Islet of Langerhans (tissue), 1 donor: ENCODE data around the gene TMEM9B.
"Not testable (repeated sequence)": the region's sequence is repeated elsewhere in the genome, so short reads cannot be mapped to it uniquely, and the experiment has no call there.

ENCODE experiments used
- FAIRE-seq: peaks from one replicate; lab custom pipeline; 2011; peaks lifted over from hg19 to GRCh38; lab: Jason Lieb, UNC

TMEM9B gene

DNA sequence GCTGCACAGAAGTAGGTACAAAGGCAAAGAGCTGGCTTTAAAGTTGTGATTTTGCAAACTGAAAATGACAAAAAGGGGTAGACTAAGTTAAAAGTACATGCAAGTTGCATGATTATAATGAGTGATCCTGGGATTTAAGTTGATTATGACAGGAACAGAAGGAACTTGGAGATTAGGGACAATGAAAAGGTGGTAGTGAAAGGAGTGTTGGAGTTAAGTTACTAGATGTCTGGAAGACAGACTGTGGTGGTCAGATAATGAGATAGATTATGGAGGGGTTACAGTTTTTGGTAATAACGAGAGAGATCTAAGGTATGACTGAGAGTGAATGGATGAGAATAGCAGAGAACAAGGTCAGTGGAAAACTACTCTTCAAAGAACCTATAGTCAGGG, 7.7 kb upstream of the TMEM9B start:
- no peak for FAIRE-seq

- FAIRE-seq = no peak
These were observed 7.1 kb upstream of the TMEM9B start for GRCh38 chr11:8971196-8971923.

DNA sequence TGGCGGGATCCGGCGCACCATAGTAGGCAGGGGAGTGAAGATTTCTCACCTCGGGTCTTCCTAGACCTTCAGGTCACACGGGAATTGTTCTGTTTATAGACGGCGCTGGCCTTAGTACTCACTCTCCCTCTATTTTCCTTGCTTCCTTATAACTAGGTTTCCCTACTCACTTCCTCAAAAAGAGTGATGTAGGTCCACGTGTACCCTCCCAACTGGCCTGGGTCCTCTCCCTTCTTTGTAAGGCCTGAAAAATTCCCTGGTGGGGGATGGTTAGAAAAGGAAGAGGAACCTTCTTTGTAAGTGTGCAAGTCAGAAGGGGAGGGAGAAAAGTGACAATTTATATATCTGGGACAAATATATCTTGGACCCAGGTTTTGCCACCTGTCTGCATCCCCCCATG, 2.9 kb upstream of the TMEM9B start:
- FAIRE-seq = no peak

GRCh38 chr11:8963569-8964323, 496 bp downstream of the TMEM9B start:
- FAIRE-seq = no peak

DNA sequence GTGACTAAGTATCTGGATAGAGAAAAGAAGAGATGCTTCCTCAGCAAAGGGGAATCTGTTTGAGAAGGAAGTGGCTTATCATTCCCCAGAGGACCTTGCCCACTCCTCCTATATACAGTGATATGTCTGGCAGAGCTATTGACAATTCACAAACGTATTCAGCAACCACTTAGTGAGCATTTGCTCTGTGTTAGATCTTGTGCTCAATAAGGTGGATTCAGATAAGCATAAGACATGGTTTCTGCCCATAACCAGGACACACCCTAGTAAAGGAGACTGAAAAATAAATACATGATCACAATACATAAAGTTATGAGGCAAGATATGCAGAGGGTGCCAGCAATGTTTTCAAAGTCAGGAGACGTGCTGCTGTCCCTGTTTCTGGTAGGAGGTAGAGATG, 1.4 kb downstream of the TMEM9B start:
- FAIRE-seq = no peak

DNA sequence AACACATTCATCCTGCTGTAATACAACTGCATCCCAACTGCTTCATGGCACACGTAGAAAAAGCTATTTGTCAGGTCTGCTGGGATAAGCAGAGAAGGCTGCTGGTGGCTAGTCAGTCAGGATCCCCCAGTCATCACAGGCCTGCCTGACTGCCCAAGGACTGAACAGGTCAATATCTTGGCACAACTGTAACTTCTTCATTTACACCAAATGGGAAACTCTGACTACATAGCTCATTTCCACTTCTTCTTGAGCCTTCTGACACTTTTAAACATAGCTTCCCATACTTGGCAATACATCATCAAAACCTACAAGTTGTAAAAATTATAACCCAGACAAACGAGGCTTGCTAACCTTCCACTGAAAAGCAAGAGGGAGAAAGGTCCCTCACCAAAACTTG, 2.8 kb downstream of the TMEM9B start:
- FAIRE-seq = no peak

- peak; percentile 89 for FAIRE-seq
These were observed 4.6 kb downstream of the TMEM9B start for GRCh38 chr11:8959546-8960166.

- no peak for FAIRE-seq
These were observed 7.4 kb downstream of the TMEM9B start for GRCh38 chr11:8956860-8957259.

DNA sequence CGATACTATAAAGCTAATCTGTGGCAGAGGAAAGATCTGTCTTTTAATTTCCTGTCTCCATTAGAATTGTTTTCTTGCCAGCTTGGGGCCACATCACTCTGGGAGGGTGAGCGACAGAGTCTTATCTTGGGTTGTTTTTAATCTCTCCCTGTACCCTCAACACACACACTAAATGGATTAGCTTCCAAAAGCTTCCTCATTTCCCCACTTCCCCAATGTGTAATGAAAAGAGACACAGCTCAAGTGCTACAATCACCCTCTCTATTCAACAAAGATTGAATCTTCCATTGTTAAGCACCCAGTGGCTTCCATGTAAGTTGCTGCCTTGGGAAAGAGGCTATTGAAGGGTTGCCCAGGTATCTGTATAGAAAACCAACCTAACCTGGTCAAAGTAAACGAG, 15.4 kb downstream of the TMEM9B start:
- no peak for FAIRE-seq

- no peak for FAIRE-seq
These were observed 16.9 kb downstream of the TMEM9B start for GRCh38 chr11:8947230-8947943.

DNA sequence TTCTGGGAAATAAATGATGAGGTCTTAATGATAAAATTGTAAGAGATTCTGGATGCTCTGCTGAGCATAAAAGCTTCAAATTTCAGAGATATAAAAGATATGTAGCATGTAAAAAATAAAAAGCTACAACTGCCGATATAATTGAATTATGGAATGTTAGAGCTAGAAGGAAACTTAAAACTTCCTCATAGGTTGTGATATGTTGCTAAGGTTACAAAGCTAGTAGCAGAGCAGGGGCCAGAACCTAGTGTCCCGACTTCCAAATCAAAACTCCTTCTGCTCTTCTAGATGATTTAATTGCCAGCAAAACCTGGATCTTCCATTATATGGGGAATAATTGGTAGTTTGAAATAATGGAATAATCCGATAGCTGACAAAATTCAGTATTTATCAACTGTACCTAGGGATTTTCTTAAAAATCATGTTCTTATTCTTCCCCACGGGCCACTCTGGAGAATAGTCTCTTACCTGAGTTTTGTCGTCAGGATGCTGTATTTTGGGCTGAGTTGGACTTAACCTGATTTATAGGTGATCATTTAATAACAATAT, 21.6 kb downstream of the TMEM9B start, which contains the start of gene ASCL3:
Gene ASCL3 (minus strand): TSS at position 499 of the 549 bp plus-strand sequence. CDS start 4,855 bp downstream, outside the sequence.
- no peak for FAIRE-seq

DNA sequence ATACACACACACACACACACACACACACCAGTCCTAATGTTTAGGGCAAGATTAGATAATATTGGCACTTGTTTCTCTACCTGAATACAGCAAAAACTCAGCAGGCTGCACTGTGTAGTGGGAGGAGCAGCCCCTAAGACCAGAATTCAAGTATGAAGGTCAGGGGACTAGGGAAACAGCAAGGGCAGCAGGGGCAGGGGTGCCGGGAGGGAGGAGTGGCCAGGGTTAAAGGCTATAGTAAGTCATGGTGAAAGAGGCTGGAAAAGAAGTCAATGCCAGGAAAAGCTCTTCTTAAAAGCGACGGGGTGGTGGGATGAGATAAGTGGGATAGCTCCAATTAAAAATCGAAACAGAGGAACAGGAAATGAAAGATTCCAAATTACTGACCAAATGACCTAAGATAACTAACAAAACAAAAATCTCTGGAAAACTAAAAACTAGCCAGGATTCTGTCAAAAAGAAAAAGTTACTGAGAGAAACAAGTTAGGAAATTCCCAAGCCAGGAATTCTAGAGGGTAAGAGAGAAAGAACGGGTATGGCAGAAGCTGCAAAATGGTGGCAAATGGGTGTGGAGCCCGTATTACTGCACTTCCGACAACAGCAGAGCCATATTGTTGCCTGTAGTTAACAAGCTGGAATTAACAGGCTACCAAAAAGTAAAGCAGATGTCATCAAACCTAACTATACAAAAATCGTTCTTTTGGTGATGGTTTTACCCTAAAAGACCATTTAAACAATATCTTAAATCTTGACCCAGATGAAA, 22.7 kb downstream of the TMEM9B start:
- FAIRE-seq = no peak

DNA sequence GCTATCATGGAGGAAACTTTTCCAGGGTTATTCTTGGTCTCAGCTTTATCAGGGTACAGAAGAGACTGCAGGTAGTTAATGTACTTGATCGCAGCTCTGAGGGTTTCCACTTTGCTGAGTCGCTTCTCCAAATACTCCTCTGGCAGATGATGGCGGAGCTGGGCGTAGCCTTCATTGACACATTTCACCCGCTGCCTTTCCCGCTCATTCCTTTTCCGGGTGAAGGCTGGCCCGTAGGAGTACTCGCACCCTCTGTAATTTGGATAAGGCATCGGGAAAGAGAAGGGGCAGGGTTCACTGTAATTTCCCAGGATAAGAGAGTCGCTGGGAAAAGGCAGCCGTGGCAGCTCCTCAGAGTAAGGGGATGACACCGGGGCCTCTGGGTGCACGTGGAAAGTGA, 26.6 kb downstream of the TMEM9B start:
- no peak for FAIRE-seq

DNA sequence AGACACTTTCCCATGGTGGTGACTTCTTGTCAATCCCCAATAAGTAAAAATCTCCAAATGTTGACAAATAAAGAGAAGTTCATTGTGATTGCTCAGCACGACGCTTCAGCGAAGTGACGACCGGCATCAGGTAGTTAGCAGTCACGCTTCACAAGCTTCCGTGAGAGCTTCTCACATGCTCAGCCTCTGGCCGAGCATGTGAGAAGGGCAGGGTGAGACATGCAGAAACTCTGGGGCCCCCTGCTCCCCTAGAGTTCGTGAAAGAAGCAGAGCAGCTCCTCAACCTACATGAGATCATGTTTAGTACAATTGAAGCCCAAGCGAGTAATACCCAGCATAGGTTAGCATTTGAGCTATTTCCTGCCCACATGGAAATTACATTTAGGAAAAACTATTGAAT, 27.1 kb downstream of the TMEM9B start:
- no peak for FAIRE-seq

DNA sequence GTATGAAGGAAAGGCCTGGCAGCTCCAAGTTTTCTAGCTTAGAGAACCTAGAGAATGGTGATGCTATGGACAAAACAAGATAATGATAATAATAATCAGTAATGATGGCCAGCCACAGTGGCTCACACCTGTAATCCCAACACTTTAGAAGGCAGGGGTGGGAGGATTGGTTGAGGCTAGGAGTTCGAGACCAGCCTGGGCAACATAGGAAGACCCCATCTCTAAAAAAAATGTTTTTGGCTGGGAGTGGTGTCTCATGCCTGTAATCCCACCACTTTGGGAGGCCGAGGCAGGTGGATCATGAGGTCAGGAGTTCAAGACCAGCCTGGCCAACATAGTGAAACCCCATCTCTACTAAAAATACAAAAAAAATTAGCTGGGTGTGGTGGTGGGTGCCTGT, 28.5 kb downstream of the TMEM9B start:
- not testable (repeated sequence) for FAIRE-seq

- no peak for FAIRE-seq
These were observed 29.3 kb downstream of the TMEM9B start for GRCh38 chr11:8934742-8935488.

DNA sequence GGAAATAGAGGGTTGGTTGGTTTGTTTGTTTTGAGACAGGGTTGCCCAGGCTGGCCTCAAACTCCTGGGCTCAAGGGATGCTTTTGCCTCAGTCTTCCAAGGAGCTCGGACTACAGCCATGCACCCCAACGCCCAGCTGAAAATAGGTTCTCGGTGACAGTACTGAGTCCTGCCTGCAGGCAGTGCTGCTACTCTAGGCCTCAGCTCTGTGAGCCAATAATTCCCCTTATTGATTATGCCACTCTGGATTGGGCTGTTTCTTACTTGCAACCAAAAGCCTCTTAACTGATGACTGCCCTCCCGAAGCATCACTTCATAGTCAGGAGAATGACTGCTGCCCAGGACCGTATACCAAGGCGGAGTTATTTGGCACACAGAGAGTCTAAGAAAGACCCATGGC, 30.3 kb downstream of the TMEM9B start:
- FAIRE-seq = no peak

GRCh38 chr11:8932564-8933180, 31.6 kb downstream of the TMEM9B start, which contains the start of gene C11orf16:
C11orf16 (minus strand) TSS chr11:8932947; CDS start chr11:8932308, 639 bp downstream.
- FAIRE-seq = no peak

GRCh38 chr11:8930456-8931175, 33.6 kb downstream of the TMEM9B start:
- no peak for FAIRE-seq
